SK-N-MC (cell line): ENCODE results near the gene SDHAF1.

Source experiments
- EZH2 ChIP-seq: fragments of 200-600 bp; sonication (generic); IDR thresholded peaks from one replicate; pipeline ENCODE4 v1.6.1; 2017; ENCODE audit warnings: antibody characterized with exemption
- POLR2AphosphoS5 ChIP-seq: IDR thresholded peaks from 2 replicates; pipeline ENCODE4 v1.6.1; 2012; ENCODE audit warnings: mild to moderate bottlenecking, low read depth, low read length, borderline replicate concordance

DNA sequence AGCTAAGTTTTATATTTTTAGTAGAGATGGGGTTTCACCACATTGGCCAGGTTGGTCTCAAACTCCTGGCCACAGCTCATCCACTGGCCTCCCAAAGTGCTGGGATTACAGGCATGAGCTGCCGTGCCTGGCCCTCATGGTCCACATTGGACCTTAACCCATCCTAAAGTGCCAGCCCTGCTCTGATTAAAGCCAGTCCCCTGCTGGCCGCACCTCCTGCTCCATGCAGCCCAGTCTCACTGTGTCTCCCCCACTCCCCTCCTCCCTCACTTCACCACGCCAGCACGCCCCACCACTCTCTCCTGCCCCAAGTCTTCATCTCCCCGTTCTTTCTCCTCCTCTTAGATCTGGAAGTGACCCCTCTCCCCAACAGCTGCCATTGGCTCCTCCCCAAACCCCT lies 16.7 kb upstream of the SDHAF1 start:
- TF ChIP-seq EZH2 (no peak), POLR2AphosphoS5 (no peak)
